Gastroesophageal sphincter (tissue), 4 donors: ENCODE results near the gene KLLN. TPM values are rescaled to one million over a fixed set of nuclear protein-coding genes. Genes with fewer than 3 reads are reported as not detected.
"Not testable (repeated sequence)": the region's sequence is repeated elsewhere in the genome, so short reads cannot be mapped to it uniquely, and the experiment has no call there.

Source experiments
- ATAC-seq: fragments of 150-250 bp; one replicate; pipeline ENCODE4 v1.9.1; 2016; ENCODE audit warnings: mild to moderate bottlenecking, moderate library complexity
- H3K27ac ChIP-seq, 4 donors: fragments of 200-600 bp; sonication (generic) in 3 of 4; 1 replicate in 3 of 4; 2 replicates in 1 of 4; pipeline ENCODE4 v1.5.1; 2016 to 2019
- H3K27me3 ChIP-seq: fragments of 200-600 bp; sonication (generic); one replicate; pipeline ENCODE4 v1.5.1; 2019
- H3K36me3 ChIP-seq, 2 donors: fragments of 200-600 bp; sonication (generic); one replicate each; pipeline ENCODE4 v1.5.1; 2019; ENCODE audit warnings: control low read depth in 1 of 2
- H3K4me1 ChIP-seq, 3 donors: fragments of 200-600 bp; sonication (generic); 1 replicate in 2 of 3; 2 replicates in 1 of 3; pipeline ENCODE4 v1.5.1; 2016 to 2019; ENCODE audit warnings: control low read depth in 2 of 3
- H3K4me3 ChIP-seq, 2 donors: fragments of 200-600 bp; sonication (generic); one replicate each; pipeline ENCODE4 v1.5.1; 2019; ENCODE audit warnings: mild to moderate bottlenecking in 1 of 2, moderate library complexity in 1 of 2
- H3K9me3 ChIP-seq, 3 donors: fragments of 200-600 bp; sonication (generic); one replicate each; pipeline ENCODE4 v1.5.1; 2017 to 2019; ENCODE audit warnings: control low read depth in 2 of 3
- CTCF ChIP-seq, 4 experiments: fragments of 200-600 bp in 2 of 4; fragments of 450-650 bp in 2 of 4; sonication (generic) in 1 of 4; IDR thresholded peaks; one replicate each; pipeline ENCODE4 v1.5.1; 2017 to 2019; ENCODE audit warnings: antibody characterized with exemption in 4 of 4, mild to moderate bottlenecking in 2 of 4, moderate library complexity in 2 of 4
- EP300 ChIP-seq: sonication (generic); formaldehyde crosslinking; IDR thresholded peaks from one replicate; pipeline ENCODE4 v1.6.1; 2017; ENCODE audit warnings: antibody characterized with exemption, mild to moderate bottlenecking
- POLR2A ChIP-seq, 2 donors: fragments of 450-650 bp; IDR thresholded peaks; one replicate each; pipeline ENCODE4 v1.6.1; 2017; ENCODE audit warnings: antibody characterized with exemption in 2 of 2, mild to moderate bottlenecking in 2 of 2, moderate library complexity in 1 of 2
- POLR2AphosphoS5 ChIP-seq: sonication (generic); formaldehyde crosslinking; IDR thresholded peaks from one replicate; pipeline ENCODE4 v1.6.1; 2017; ENCODE audit warnings: antibody characterized with exemption
- WGBS, 2 donors: methylation state at CpG; one replicate each; pipeline ENCODE4 v1.1.5; 2018; ENCODE audit warnings: low coverage in 1 of 2; 5-methylcytosine and 5-hydroxymethylcytosine counted together
- total RNA-seq, 4 donors: library from RNA; depleted of rRNA; stranded (reverse); fragments of >200 nt; gene quantifications; one replicate each; pipeline ENCODE4 v1.1.0, GENCODE V29; 2016

Gene KLLN
- total RNA-seq, 4 donors from 2014 or later: 0.05 to 0.54 (median 0.19) TPM; not detected in 1

GRCh38 chr10:87861566-87861952 is 1.8 kb downstream of the KLLN start:
- Histone ChIP-seq H3K27ac (peak overlapping the region; percentile 63 to 99 (median 98)), H3K4me3 (peak overlapping the region; percentile 44 to 88), H3K9me3 (no peaks in the 10 kb centered on the region), H3K4me1 (peaks cover 0 to 18% (median 5%) of the 10 kb centered on the region in 3 donors), H3K27me3 (no peaks in the 10 kb centered on the region), H3K36me3 (no peaks in the 10 kb centered on the region)
- WGBS, 2 donors: 3% methylated on average over 10 of the region's 16 CpGs; no CpG with 5 or more reads in 1 of the 2 donors
- ATAC-seq: peak; percentile 37
- TF ChIP-seq CTCF (IDR thresholded peaks at IDR 0.05) (no peak), POLR2AphosphoS5 (peak; percentile 55)

- Histone ChIP-seq H3K27me3 (no peaks in the 10 kb centered on the region), H3K9me3 (no peaks in the 10 kb centered on the region), H3K4me1 (peaks cover 0 to 18% (median 5%) of the 10 kb centered on the region in 3 donors), H3K27ac (peak overlapping the region in 3 of 4 donors; percentile 98 to 99 (median 98)), H3K4me3 (peak overlapping the region in 1 of 2 donors; percentile 88), H3K36me3 (no peaks in the 10 kb centered on the region)
- no peak for TF ChIP-seq POLR2AphosphoS5
- no peak for TF ChIP-seq POLR2A (IDR thresholded peaks at IDR 0.05)
- WGBS, 2 donors: 78 to 79% methylated on average over 2 to 4 of the region's 4 CpGs
- no peak for ATAC-seq
Observed at GRCh38 chr10:87860816-87861403, 2.4 kb downstream of the KLLN start.

- WGBS, 2 donors: 39 to 40% methylated on average over 2 to 3 of the region's 3 CpGs
- no peaks in the 10 kb centered on the region for H3K27me3 ChIP-seq
- peaks cover 0 to 18% (median 5%) of the 10 kb centered on the region in 3 donors for H3K4me1 ChIP-seq
- H3K4me3 ChIP-seq: no peak overlapping the region
- H3K36me3 ChIP-seq: no peaks in the 10 kb centered on the region
- TF ChIP-seq CTCF (IDR thresholded peaks at IDR 0.05): peak in 2 of 4 experiments; percentile 33
- no peak for TF ChIP-seq EP300
- TF ChIP-seq POLR2AphosphoS5: no peak
- no peaks in the 10 kb centered on the region for H3K9me3 ChIP-seq
- peak overlapping the region in 2 of 4 donors; percentile 98 to 99 for H3K27ac ChIP-seq
- no peak for ATAC-seq
Observed at GRCh38 chr10:87860156-87860795, 3.1 kb downstream of the KLLN start.

- H3K4me1 ChIP-seq, H3K27me3 ChIP-seq, H3K9me3 ChIP-seq, H3K27ac ChIP-seq, H3K36me3 ChIP-seq, ATAC-seq, H3K4me3 ChIP-seq: not testable (repeated sequence)
- 94 to 95% methylated on average over 3 to 4 of the region's 4 CpGs for WGBS, 2 donors
Observed at GRCh38 chr10:87855665-87856064, 7.7 kb downstream of the KLLN start.

- H3K4me1 ChIP-seq, H3K27ac ChIP-seq, H3K36me3 ChIP-seq, ATAC-seq, H3K4me3 ChIP-seq, H3K9me3 ChIP-seq, H3K27me3 ChIP-seq: not testable (repeated sequence)
- 84 to 93% methylated on average over 4 to 5 of the region's 5 CpGs for WGBS, 2 donors
Observed at GRCh38 chr10:87855247-87855646, 8.1 kb downstream of the KLLN start.

- 85 to 100% methylated on average over 1 of the region's 1 CpG for WGBS, 2 donors
- TF ChIP-seq CTCF (IDR thresholded peaks at IDR 0.05): no peak
- no peak for TF ChIP-seq POLR2AphosphoS5
- TF ChIP-seq POLR2A (IDR thresholded peaks at IDR 0.05): no peak
- no peak for TF ChIP-seq EP300
- no peak overlapping the region for H3K27ac ChIP-seq
Observed at GRCh38 chr10:87852089-87852488, 11.2 kb downstream of the KLLN start.

More at GRCh38 chr10:87852089-87852488, 11.2 kb downstream of the KLLN start:
- Histone ChIP-seq H3K9me3 (no peaks in the 10 kb centered on the region), H3K4me3 (no peak overlapping the region), H3K36me3 (no peaks in the 10 kb centered on the region), H3K27me3 (no peaks in the 10 kb centered on the region), H3K4me1 (no peaks in the 10 kb centered on the region)
- no peak for ATAC-seq
